Endothelial cell of umbilical vein (primary cell): Measurements from ENCODE around the gene S100A10. TPM values are rescaled to one million over a fixed set of nuclear protein-coding genes. Genes with fewer than 3 reads are reported as not detected.

ENCODE experiments used
- BruUV-seq: library from RNA; stranded (reverse); fragments of 400-500 nt; replicated peaks from 2 replicates; lab custom pipeline; 2021; lab: Mats Ljungman, UMichigan
- CTCF ChIA-PET: fragments of 300-600, 350-600 bp; sonication (Branson Sonifier 250); formaldehyde crosslinking; loops from one replicate; lab custom pipeline; 2021; ENCODE audit warnings: antibody characterized with exemption, inconsistent platforms; lab: Charles Lee
- POLR2A ChIA-PET: fragments of 300-600, 350-600 bp; sonication (Branson Sonifier 250); formaldehyde crosslinking; loops from one replicate; lab custom pipeline; 2021; ENCODE audit warnings: antibody characterized with exemption, inconsistent platforms; lab: Charles Lee
- DNase-seq: peaks from one replicate; pipeline ENCODE4 v3.0.0-alpha.2; 2011; ENCODE audit warnings: low read depth, low spot score
- FAIRE-seq: peaks from 2 replicates; lab custom pipeline; 2011; peaks lifted over from hg19 to GRCh38; lab: Jason Lieb, UNC
- H2AFZ ChIP-seq: 2 replicates; pipeline ENCODE4 v1.6.0; 2012; ENCODE audit warnings: low read depth, low read length, control low read depth, inconsistent platforms
- H3K27ac ChIP-seq: 2 replicates; pipeline ENCODE4 v1.5.1; 2011; ENCODE audit warnings: low read depth, mild to moderate bottlenecking, control low read depth, low read length, moderate library complexity; ENCODE audit not compliant: insufficient read depth
- H3K27me3 ChIP-seq, 2 experiments: 2 replicates each; pipeline versions ENCODE4 v1.6.0 to v1.6.1; 2011; ENCODE audit warnings: low read length in 2 of 2, mixed read lengths in 1 of 2; ENCODE audit not compliant: control insufficient read depth in 2 of 2, insufficient read depth in 2 of 2
- H3K36me3 ChIP-seq, 2 experiments: 2 replicates in 1 of 2; 3 replicates in 1 of 2; pipeline ENCODE4 v1.5.1; 2011; ENCODE audit warnings: low read length in 2 of 2, mild to moderate bottlenecking in 1 of 2, moderate library complexity in 1 of 2; ENCODE audit not compliant: control insufficient read depth in 2 of 2, insufficient read depth in 2 of 2; ENCODE audit errors: extremely low read depth in 1 of 2
- H3K4me1 ChIP-seq: 3 replicates; pipeline ENCODE4 v1.5.1; 2011; ENCODE audit warnings: mild to moderate bottlenecking, low read length; ENCODE audit not compliant: control insufficient read depth, insufficient read depth; ENCODE audit errors: extremely low read depth
- H3K4me2 ChIP-seq: 2 replicates; pipeline ENCODE4 v1.6.1; 2011; ENCODE audit warnings: low read length, control low read depth, mixed read lengths; ENCODE audit not compliant: insufficient read depth
- H3K4me3 ChIP-seq, 3 experiments: fragments of 200-600 bp in 1 of 3; sonication (generic), shearing (Covaris generic) in 1 of 3; replicated peaks in 1 of 3; 2 replicates each; pipeline ENCODE4 v1.5.1; 2011 to 2016; ENCODE audit warnings: control low read depth in 3 of 3, low read length in 3 of 3, mild to moderate bottlenecking in 2 of 3, inconsistent platforms in 1 of 3, low read depth in 1 of 3, moderate library complexity in 1 of 3; ENCODE audit not compliant: insufficient read depth in 1 of 3
- H3K79me2 ChIP-seq: 2 replicates; pipeline ENCODE4 v1.6.0; 2012; ENCODE audit warnings: low read length, inconsistent platforms; ENCODE audit not compliant: control insufficient read depth, insufficient read depth
- H3K9ac ChIP-seq: replicated peaks from 2 replicates; pipeline ENCODE3; 2011; ENCODE audit warnings: low read length, control low read depth; ENCODE audit not compliant: insufficient read depth; ENCODE audit errors: extremely low read depth
- H3K9me1 ChIP-seq: replicated peaks from 3 replicates; pipeline ENCODE4 v1.6.0; 2011; ENCODE audit warnings: mild to moderate bottlenecking, low read length; ENCODE audit not compliant: control insufficient read depth, insufficient read depth; ENCODE audit errors: extremely low read depth
- H3K9me3 ChIP-seq: replicated peaks from 2 replicates; pipeline ENCODE4 v1.5.1; 2012; ENCODE audit warnings: low read length, inconsistent platforms; ENCODE audit not compliant: control insufficient read depth, insufficient read depth
- H4K20me1 ChIP-seq: replicated peaks from 2 replicates; pipeline ENCODE3; 2011; ENCODE audit warnings: mild to moderate bottlenecking, low read length; ENCODE audit not compliant: control insufficient read depth, insufficient read depth; ENCODE audit errors: extremely low read depth
- CTCF ChIP-seq, 2 donors: IDR thresholded peaks; 1 replicate in 1 of 2; 2 replicates in 1 of 2; pipeline ENCODE4 v1.5.1; 2011; ENCODE audit warnings: low read length in 2 of 2, mild to moderate bottlenecking in 2 of 2, moderate library complexity in 2 of 2, control low read depth in 1 of 2, inconsistent platforms in 1 of 2, low read depth in 1 of 2; ENCODE audit not compliant: insufficient read depth in 1 of 2; ENCODE audit errors: extremely low read depth in 1 of 2
- FOS ChIP-seq: IDR thresholded peaks from 2 replicates; pipeline ENCODE4 v1.6.1; 2011; ENCODE audit warnings: mild to moderate bottlenecking, low read length, moderate library complexity, borderline replicate concordance; ENCODE audit not compliant: insufficient read depth
- GATA2 ChIP-seq: IDR thresholded peaks from 2 replicates; pipeline ENCODE4 v1.7.0; 2011; ENCODE audit warnings: low read depth, mild to moderate bottlenecking, moderate library complexity, mixed read lengths, low read length; ENCODE audit not compliant: insufficient read length, insufficient read depth
- MYC ChIP-seq: IDR thresholded peaks from one replicate; pipeline ENCODE4 v1.6.1; 2011; ENCODE audit warnings: mild to moderate bottlenecking, low read depth, low read length
- POLR2A ChIP-seq: IDR thresholded peaks from 2 replicates; pipeline ENCODE4 v1.6.1; 2012; ENCODE audit warnings: low read depth, mild to moderate bottlenecking, control low read depth, low read length
- POLR2AphosphoS5 ChIP-seq: IDR thresholded peaks from 2 replicates; pipeline ENCODE4 v1.6.1; 2012; ENCODE audit warnings: low read depth, mild to moderate bottlenecking, control low read depth, low read length, moderate library complexity; ENCODE audit not compliant: insufficient read depth
- dilution Hi-C: fragments of 300-500 bp; cut with MboI; formaldehyde crosslinking; loops from one replicate; pipeline ENCODE4 v1.15.0; 2019; ENCODE audit warnings: low sequenced_read_pairs; ENCODE audit not compliant: extremely low pct_ligation_motif_present
- intact Hi-C: fragments of 100-400 bp; cut with micrococcal nuclease; formaldehyde crosslinking; loops from one replicate; pipeline ENCODE4 v1.10.0; 2022
- polyA plus RNA-seq, 4 experiments: library from polyadenylated mRNA; depleted of rRNA in 3 of 4; stranded (reverse) in 3 of 4; unstranded in 1 of 4; fragments of >200 nt; gene quantifications; 2 replicates each; pipeline versions ENCODE4 v1.2.1 to v1.2.3, GENCODE V29; 2011 to 2012; ENCODE audit warnings: missing spikeins in 1 of 4
- total RNA-seq: library from RNA; stranded (reverse); gene quantifications from 2 replicates; pipeline ENCODE4 v1.2.3, GENCODE V29; 2021

Gene S100A10
- total and polyA plus RNA-seq, 2 donors (not counting 3 experiments of a cell fraction or from before 2014, with no cell fraction given), result 76.8 to 779 TPM

- Histone ChIP-seq H4K20me1 (no peaks in the 10 kb centered on the region), H3K27me3 (peaks cover 23 to 26% of the 10 kb centered on the region in 2 experiments), H3K4me3 (peak within 1 kb of the TSS; percentile 55 to 99 (median 98)), H3K36me3 (peaks cover 10 to 12% of the 10 kb centered on the region in 2 experiments), H3K79me2 (peaks cover 34% of the 10 kb centered on the region), H3K9me1 (no peaks in the 10 kb centered on the region), H3K4me1 (peaks cover 21% of the 10 kb centered on the region), H3K9me3 (no peaks in the 10 kb centered on the region), H3K9ac (peak within 1 kb of the TSS; percentile 97), H3K4me2 (peak within 1 kb of the TSS; percentile 92), H3K27ac (peak within 1 kb of the TSS; percentile 81), H2AFZ (peak within 1 kb of the TSS; percentile 71)
- ChIA-PET POLR2A (interaction anchor here (0.6 kb wide), 1 partner anchor 424 kb away, joined by 5 read pairs; no protein-coding TSS in a partner anchor), CTCF (interaction anchor here (0.8 to 2.0 kb wide), 9 partner anchors 10 to 422 kb away, joined by 3 to 8 read pairs (median 3); no protein-coding TSS in a partner anchor)
- FAIRE-seq, result peak; percentile 92
- intact Hi-C loops, result no loop called here
- TSS peak; percentile 51 for BruUV-seq
- TF ChIP-seq GATA2 (peak; percentile 8), FOS (no peak), POLR2A (peak; percentile 96), CTCF (IDR thresholded peaks at IDR 0.05; ENCODE audit: extremely low read depth in 1 of 2, insufficient read depth in 1 of 2, low read depth in 1 of 2, low read length in 2 of 2) (no peak), MYC (peak; percentile 27), POLR2AphosphoS5 (peak; percentile 92)
- dilution Hi-C loops, result no loop called here
- DNase-seq, result peak; percentile 73
These were observed 42.9 kb upstream of the S100A10 start, which contains the start of gene S100A11 for GRCh38 chr1:152036267-152037216. Gene S100A11, minus strand, starts transcription at chr1:152037004. Its CDS starts 89 bp downstream, at chr1:152036915.
